Endometrial microvascular endothelial cells (primary cell): ENCODE measurements around the gene SASH3. TPM values are rescaled to one million over a fixed set of nuclear protein-coding genes. Genes with fewer than 3 reads are reported as not detected.
"Not testable (repeated sequence)": the region's sequence is repeated elsewhere in the genome, so short reads cannot be mapped to it uniquely, and the experiment has no call there.

Experiments used
- in situ Hi-C: cut with HindIII; loops from 2 replicates; pipeline ENCODE4 v1.10.0; 2017; ENCODE audit warnings: low sequenced_read_pairs, low pct_unique_long_range_greater_than_20kb; ENCODE audit errors: inconsistent ontology term
- total RNA-seq: library from RNA; depleted of rRNA; stranded (reverse); fragments of >200 nt; gene quantifications from one replicate; pipeline ENCODE4 v1.2.3, GENCODE V29; 2015; ENCODE audit errors: inconsistent ontology term

SASH3 gene
- total RNA-seq = not detected

DNA sequence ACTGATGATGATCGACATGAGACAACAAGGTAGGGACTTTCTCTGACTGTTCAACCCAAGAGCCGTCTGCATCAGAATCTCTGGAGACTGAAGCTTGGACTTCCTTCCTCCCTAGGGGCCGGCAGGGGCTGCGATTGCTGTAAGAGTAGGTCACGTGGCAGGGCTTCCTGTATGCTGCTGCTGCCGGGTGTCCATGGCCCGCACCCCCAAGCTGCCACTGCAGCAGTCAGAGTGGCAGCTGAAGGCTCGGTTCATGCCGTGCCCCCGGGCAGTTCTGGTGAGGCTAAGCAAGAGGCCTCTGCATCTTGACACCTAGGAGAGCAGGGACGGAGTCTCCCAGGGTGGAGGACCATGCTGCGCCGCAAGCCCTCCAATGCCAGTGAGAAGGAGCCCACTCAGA lies at the start of gene SASH3:
TSS of gene SASH3 (plus strand) at position 203 of the 400 bp plus-strand sequence. CDS start at position 352, 149 bp downstream.
- in situ Hi-C loops = no loop called here

DNA sequence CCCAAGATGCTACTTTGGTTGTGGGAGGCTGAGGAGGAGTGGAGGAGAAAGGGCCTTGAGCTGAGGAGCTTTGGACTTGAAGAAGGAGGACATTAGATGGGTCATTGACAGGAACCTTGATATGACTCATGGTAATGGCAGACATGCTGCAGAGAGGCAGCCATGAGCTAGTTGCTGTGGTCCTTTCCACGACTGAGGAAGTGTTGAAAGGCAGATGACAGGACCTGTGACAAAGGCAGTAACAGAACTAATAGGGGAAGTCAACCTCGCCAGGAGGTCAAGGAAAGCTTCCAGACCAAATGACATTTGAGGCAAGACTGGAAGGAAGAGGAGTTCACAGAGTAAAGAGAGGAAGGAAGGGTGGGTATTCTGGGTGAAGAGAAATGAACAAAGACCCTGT lies 48.5 kb upstream of the SASH3 start:
- in situ Hi-C loops = no loop called here

GRCh38 chrX:129732857-129733256 lies 46.9 kb upstream of the SASH3 start:
- in situ Hi-C loops = no loop called here

DNA sequence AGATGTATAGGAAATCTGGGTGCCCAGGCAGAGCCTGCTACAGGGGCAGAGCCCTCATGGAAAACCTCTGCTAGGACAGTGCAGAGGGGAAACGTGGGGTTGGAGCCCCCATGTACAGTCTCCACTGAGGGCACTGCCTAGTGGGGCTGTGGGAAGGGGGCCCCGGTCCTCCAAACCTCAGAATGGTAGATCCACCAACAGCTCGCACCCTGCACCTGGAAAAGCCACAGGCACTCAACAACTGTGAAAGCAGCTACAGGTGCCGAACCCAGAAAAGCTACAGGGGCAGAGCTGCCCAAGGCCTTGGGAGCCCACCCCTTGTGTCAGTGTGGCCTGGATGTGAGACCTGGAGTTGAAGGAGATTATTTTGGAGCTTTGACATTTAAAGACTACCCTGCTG lies 46.4 kb upstream of the SASH3 start:
- in situ Hi-C loops = no loop called here

GRCh38 chrX:129736491-129736890 lies 43.3 kb upstream of the SASH3 start:
- in situ Hi-C loops = no loop called here

DNA sequence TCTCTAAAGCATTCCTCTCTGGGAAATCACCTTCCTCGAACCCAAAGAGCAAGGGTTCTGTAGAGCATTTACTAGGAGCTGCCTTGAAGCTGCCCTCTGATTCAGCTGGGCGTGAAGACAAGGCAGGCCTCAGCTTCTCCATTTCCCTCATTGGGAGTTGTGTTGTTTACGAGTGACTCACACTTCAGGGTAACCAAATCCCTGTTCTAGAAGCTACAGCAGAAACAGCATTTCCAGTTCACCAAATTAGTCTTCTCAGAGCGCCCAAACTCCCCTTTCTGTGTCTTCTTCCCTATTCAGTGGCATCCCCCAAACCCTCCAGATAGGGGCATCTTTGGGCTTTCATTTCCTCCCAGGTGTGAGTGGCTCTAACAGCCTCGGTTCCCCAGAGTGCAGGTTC lies 41.8 kb upstream of the SASH3 start:
- in situ Hi-C loops = no loop called here

GRCh38 chrX:129738466-129739308 lies 41.1 kb upstream of the SASH3 start, which contains the start of gene XPNPEP2:
Gene XPNPEP2, plus strand, starts transcription at chrX:129738979. Its CDS starts 235 bp downstream, at chrX:129739214.
- in situ Hi-C loops = no loop called here

- in situ Hi-C loops = no loop called here
Measured at GRCh38 chrX:129739578-129739977, 40.2 kb upstream of the SASH3 start.

GRCh38 chrX:129741880-129742758 lies 37.6 kb upstream of the SASH3 start:
- in situ Hi-C loops = no loop called here

DNA sequence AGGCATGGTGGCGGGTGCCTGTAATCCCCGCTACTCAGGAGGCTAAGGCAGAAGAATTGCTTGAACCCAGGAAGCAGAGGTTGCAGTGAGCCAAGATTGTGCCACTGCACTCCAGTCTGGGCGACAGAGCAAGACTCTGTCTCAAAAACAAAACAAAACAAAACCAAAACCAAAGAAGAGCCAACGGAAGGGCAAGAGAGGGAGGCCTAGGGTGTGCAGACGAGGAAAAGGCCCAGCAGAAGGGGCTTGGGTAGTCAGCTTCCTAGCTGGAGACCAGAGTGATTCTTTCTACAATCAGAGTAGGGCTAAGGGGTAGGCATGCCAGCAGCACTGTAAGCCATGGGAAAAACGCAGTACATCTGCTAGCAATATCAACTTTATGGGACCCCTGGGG lies 37.0 kb upstream of the SASH3 start:
- in situ Hi-C loops = not testable (repeated sequence)

DNA sequence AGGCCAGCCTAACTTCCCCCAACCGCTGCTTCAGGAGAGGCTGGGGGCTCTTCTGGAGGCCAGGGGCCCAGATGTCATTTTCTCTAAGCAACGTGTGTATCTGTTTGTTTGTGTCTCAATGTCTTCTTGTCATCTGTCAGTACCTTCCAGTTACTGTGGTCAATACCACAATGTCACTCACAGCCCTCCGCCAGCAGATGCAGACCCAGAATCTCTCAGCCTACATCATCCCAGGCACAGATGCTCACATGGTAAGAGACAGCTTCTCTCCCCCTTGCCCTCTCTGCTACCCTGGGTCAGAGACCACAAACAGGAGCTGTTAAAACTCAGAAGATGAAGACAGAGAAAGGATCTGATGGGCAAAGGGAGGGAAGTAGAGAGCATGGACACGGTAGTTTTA lies 35.9 kb upstream of the SASH3 start:
- in situ Hi-C loops = no loop called here

GRCh38 chrX:129744861-129745321 lies 34.9 kb upstream of the SASH3 start:
- in situ Hi-C loops = no loop called here

DNA sequence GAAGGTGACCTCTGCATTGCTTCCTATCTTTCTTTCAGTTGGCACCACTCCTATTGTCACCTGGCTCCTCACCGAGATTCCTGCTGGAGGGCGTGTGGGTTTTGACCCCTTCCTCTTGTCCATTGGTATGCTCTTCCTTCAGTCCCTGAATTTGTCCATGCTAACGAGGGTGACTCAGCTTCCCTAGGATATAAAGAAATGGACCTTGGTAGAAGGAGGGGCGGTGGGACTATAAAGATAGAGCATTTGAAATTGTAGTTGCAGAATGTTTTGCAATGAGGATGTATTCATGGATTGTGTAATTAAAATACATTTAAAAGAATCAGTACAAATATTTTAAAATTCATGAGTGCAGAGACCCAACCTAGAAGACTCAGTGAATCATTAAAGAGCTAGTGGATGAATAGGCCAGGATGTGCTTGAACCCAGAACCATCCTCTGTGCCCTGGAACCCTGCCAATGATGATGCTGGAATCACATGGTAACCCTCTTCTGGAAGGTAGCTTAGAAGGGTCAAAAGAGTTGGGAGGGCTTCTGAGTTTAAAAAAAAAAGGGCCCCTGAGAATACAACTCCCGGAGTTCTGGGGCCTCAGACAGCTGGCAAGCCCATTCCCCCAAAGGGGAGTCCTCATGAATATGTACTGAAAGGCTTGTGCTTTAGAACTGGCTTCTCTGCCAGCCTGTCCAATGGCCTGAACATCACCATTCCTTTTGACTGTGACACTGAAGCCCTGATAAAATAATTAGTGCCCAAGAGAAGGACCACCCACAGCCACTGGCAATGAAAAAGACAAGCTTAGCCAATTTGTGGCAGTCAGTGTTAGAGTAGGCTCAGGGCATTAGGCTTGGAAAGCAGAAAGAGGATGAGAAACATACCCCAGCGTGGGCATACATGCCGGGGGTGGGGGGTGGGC lies 32.9 kb upstream of the SASH3 start:
- in situ Hi-C loops = no loop called here

GRCh38 chrX:129747533-129747932 lies 32.2 kb upstream of the SASH3 start:
- in situ Hi-C loops = no loop called here

- in situ Hi-C loops = no loop called here
Measured at GRCh38 chrX:129748305-129748704, 31.4 kb upstream of the SASH3 start.

DNA sequence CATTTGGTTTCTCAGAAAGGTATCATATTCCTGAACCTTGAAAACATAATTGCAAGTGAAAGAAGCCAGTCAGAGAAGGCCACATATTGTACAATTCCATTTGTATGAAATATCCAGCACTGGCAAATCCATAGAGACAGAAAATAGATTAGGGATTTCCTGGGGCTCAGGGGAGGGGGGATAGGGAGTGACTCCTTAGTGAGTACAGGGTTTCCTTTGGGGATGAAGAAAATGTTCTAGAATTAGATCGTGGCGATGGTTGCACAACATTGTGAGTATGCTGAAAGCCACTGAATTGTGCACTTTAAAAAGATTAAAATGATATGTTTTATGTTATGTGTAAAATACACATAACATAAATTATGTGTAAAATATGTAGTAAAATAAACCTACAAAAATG lies 30.7 kb upstream of the SASH3 start:
- in situ Hi-C loops = no loop called here

DNA sequence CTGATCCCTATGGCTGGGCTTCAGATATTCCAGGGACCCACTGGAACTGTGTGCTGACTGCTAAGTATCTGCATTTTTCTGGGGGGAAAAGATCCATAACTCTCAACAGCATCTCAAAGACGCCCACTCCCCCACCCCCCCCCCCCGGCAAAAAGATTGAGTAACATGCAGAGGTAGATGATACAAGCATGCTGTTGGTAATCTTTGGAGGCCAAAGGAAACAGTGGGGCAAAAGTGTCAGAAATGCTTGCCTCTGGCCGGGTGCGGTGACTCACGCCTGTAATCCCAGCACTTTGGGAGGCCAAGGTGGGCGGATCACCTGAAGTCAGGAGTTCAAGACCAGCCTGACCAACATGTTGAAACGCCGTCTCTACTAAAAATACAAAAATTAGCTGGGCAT lies 28.8 kb upstream of the SASH3 start:
- in situ Hi-C loops = no loop called here

DNA sequence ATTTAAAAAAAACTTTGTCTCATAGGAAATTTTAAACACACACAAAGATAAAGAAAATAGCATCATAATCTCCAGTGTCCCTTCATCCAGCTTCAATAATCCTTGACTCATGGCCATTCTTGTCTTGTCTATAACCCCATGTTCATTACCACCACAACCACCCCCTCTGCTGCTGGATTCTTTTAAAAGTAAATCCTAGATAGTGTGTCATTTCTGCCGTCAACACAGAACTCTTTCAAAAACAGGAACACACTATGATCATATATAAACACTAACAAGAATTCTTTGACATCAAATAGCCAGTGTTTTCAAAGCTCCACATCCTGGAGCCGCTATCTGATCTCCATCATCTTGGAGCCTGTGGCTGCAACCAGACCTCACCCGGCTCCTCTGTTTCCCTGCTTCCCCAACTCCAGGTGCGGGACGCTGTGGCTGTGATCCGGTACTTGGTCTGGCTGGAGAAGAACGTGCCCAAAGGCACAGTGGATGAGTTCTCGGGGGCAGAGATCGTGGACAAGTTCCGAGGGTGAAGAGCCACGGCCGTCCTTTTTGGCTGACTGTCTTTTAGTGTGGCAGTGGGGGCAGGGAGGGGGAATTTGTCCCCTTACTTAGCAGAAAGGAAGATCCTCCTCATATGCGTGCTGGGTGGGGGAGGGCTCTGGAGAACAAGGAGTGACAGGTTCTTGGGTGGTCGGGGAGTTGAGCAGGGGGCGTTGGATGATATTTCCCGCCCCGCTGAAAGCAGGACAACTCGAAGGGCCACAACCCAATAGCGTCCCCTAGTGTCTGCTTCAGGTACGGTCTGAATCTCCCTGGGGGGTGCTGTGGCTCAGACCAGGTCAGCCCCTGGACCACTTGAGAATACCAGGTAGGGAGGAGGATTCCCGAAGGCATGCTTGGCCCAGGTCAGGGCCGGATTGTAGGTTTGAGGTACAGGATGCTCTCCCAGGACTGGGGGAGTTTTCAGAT lies 25.4 kb upstream of the SASH3 start:
- in situ Hi-C loops = no loop called here
